RWPE2 (cell line): ENCODE measurements around the gene CERS6.

Experiments used
- ATAC-seq: fragments of 200-7000 bp; cut with Tn5 transposase; 3 replicates; pipeline ENCODE4 v1.9.1; 2021; ENCODE audit warnings: low read depth
- DNase-seq: peaks from one replicate; pipeline ENCODE4 v3.0.0-alpha.2; 2020; ENCODE audit warnings: low spot score
- H3K27ac ChIP-seq: fragments of 450-650 bp; 2 replicates; pipeline ENCODE4 v1.5.1; 2017; ENCODE audit warnings: mild to moderate bottlenecking; ENCODE audit not compliant: poor library complexity, severe bottlenecking
- H3K27me3 ChIP-seq: fragments of 250-450 bp; sonication (Bioruptor Pico); 2 replicates; pipeline ENCODE4 v1.5.1; 2021; ENCODE audit warnings: mild to moderate bottlenecking, moderate library complexity; ENCODE audit not compliant: insufficient read depth, poor library complexity, severe bottlenecking
- H3K36me3 ChIP-seq: fragments of 250-450 bp; sonication (Bioruptor Pico); 2 replicates; pipeline ENCODE4 v1.5.1; 2020; ENCODE audit warnings: low read depth, mild to moderate bottlenecking, moderate library complexity
- H3K4me1 ChIP-seq: fragments of 250-450 bp; sonication (Bioruptor Pico); 2 replicates; pipeline ENCODE4 v1.5.1; 2021; ENCODE audit warnings: mild to moderate bottlenecking, moderate library complexity; ENCODE audit not compliant: insufficient read depth, poor library complexity, severe bottlenecking
- H3K4me3 ChIP-seq: fragments of 250-450 bp; sonication (Bioruptor Pico); 2 replicates; pipeline ENCODE4 v1.5.1; 2021; ENCODE audit warnings: mild to moderate bottlenecking, moderate library complexity; ENCODE audit not compliant: severe bottlenecking
- H3K9me3 ChIP-seq: fragments of 250-450 bp; sonication (Bioruptor Pico); 2 replicates; pipeline ENCODE4 v1.5.1; 2021; ENCODE audit warnings: mild to moderate bottlenecking, moderate library complexity; ENCODE audit not compliant: severe bottlenecking
- CTCF ChIP-seq: fragments of 450-650 bp; IDR thresholded peaks from one replicate; pipeline ENCODE4 v1.5.1; 2017; ENCODE audit warnings: mild to moderate bottlenecking, moderate library complexity; ENCODE audit not compliant: poor library complexity, severe bottlenecking

Gene CERS6

GRCh38 chr2:168722592-168722991, 266.5 kb downstream of the CERS6 start:
- H3K4me1 ChIP-seq: peaks cover 29% of the 10 kb centered on the region
- peaks cover 6% of the 10 kb centered on the region for H3K36me3 ChIP-seq
- no peaks in the 10 kb centered on the region for H3K9me3 ChIP-seq
- no peaks in the 10 kb centered on the region for H3K27me3 ChIP-seq
- H3K27ac ChIP-seq: peak overlapping the region; percentile 14
- TF ChIP-seq CTCF: no peak
- no peak overlapping the region for H3K4me3 ChIP-seq
- DNase-seq (no peak), ATAC-seq (no peak)

GRCh38 chr2:168723275-168723899, 267.3 kb downstream of the CERS6 start:
- H3K36me3 ChIP-seq: peaks cover 5% of the 10 kb centered on the region
- no peak for DNase-seq
- no peak for ATAC-seq
- no peak overlapping the region for H3K4me3 ChIP-seq
- TF ChIP-seq CTCF: no peak
- peaks cover 21% of the 10 kb centered on the region for H3K4me1 ChIP-seq
- H3K27me3 ChIP-seq: no peaks in the 10 kb centered on the region
- H3K9me3 ChIP-seq: no peaks in the 10 kb centered on the region
- H3K27ac ChIP-seq: peak overlapping the region; percentile 14

- ATAC-seq (no peak), DNase-seq (no peak)
- peaks cover 12% of the 10 kb centered on the region for H3K4me1 ChIP-seq
- no peaks in the 10 kb centered on the region for H3K9me3 ChIP-seq
- no peak overlapping the region for H3K27ac ChIP-seq
- TF ChIP-seq CTCF: no peak
- no peak overlapping the region for H3K4me3 ChIP-seq
- no peaks in the 10 kb centered on the region for H3K36me3 ChIP-seq
- no peaks in the 10 kb centered on the region for H3K27me3 ChIP-seq
Measured at GRCh38 chr2:168726375-168726774, 270.3 kb downstream of the CERS6 start.

GRCh38 chr2:168727904-168728470, 271.9 kb downstream of the CERS6 start:
- no peak overlapping the region for H3K4me3 ChIP-seq
- no peaks in the 10 kb centered on the region for H3K36me3 ChIP-seq
- peaks cover 5% of the 10 kb centered on the region for H3K4me1 ChIP-seq
- no peak for TF ChIP-seq CTCF
- no peaks in the 10 kb centered on the region for H3K27me3 ChIP-seq
- H3K27ac ChIP-seq: no peak overlapping the region
- no peaks in the 10 kb centered on the region for H3K9me3 ChIP-seq
- no peak for DNase-seq
- no peak for ATAC-seq

GRCh38 chr2:168729455-168729854, 273.4 kb downstream of the CERS6 start:
- Histone ChIP-seq H3K27ac (no peak overlapping the region), H3K4me1 (peaks cover 5% of the 10 kb centered on the region), H3K4me3 (no peak overlapping the region), H3K27me3 (no peaks in the 10 kb centered on the region), H3K36me3 (no peaks in the 10 kb centered on the region), H3K9me3 (no peaks in the 10 kb centered on the region)
- DNase-seq (no peak), ATAC-seq (no peak)
- TF ChIP-seq CTCF: no peak
